ENCODE results near the gene DIP2C.
"Not testable (repeated sequence)": the region's sequence is repeated elsewhere in the genome, so short reads cannot be mapped to it uniquely, and the experiment has no call there.

Gene DIP2C

DNA sequence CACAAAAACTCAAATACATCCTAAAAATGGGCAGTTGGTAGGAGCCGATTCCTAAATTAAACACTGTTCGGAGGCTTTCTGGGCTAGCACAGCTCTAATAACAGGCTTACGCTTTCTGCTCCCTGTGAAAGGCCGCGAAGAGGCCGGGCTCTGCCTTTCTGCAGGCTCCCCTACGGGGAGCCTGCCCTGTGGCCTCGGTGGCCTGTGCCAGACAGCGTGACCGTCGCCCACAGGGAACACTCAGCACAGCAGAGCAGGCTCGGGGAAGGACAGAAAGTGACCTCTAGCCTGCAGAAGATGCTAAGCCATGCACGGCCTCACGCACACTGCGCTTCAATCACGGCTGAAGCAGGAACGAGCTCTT, 64.2 kb downstream of the DIP2C start:
- no peak for DNase-seq

DNA sequence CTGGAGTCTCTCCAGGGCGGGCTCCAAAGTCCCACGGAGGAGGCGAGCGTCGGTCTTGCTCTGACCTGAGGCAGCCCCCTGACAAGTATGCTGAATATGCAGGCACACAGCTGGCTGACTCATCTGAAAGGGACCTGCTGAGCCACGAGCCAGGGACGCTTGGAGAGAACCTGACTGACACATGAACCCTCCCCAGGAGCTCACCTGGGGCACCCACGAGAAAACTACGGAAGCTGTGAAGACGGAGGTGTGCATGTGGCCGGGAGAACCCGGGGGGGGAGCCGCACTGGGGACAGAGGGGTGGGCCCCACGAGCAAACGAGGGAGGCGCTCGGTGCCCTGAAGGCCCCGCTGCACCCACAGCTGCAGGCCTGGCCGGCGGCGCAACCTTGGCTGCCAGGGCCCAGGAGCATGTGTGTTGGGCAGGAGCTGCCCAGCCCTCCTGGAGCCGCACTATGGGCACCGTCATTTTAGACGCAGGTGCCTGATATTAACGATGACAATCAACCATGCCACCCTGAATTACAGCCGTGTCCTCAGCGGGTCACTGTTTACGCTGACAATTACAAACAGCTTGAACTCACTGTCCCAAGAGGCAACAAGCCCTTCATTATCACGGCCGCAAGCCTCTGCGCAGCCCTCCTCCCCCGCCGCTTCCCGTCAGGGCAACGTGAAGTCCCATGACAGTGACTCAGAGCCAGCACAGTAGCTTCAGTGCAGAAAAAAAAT, 64.7 kb downstream of the DIP2C start:
- no peak for DNase-seq

DNA sequence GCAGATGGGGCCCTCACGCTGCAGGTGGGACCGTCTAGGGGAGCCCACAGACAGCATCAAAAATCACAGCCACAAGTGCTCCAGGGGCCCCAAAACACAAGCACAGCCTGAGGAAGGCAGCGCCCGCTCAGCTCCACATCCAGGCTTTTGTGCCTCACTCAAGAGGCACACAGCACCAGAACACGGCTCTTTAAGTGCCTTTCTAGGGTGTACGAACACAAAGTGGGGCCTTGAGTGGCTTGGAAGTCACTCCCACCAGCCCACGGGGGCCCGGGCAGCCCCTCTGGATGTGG, 65.2 kb downstream of the DIP2C start:
- no peak for DNase-seq

DNA sequence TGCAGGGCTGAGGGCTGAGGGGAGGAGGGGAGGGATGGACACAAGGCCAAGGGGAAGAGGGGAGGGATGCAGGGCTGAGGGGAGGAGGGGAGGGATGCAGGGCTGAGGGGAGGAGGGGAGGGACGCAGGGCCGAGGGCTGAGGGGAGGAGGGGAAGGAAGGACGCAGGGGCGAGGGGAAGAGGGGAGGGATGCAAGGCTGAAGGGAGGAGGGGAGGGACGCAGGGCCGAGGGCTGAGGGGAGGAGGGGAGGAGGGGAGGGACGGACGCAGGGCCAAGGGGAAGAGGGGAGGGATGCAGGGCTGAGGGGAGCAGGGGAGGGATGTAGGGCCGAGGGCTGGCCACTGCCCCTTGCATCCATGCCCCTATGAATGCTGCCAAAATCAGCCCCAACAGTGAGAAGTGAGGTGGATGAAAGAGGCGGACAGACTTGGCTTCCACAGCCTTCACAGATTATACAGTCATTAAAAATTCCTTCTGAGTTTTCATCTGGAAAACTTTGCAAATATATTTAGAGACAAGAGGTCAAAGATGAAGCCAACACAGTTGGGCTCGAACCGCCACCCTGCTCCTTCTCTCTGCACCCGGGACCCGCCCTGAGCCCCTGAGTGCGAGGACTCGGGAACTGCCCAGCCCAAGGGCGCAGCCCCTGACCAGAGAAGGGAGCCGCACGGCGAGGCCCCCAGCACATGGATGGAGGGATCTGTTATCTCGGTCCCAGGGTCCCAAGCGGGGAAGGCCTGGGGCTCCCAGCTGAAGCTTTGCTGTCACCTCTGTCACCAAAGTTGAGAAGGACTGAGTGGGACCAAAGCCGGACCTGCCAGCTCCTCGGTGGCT, 65.8 kb downstream of the DIP2C start:
- no peak for DNase-seq

DNA sequence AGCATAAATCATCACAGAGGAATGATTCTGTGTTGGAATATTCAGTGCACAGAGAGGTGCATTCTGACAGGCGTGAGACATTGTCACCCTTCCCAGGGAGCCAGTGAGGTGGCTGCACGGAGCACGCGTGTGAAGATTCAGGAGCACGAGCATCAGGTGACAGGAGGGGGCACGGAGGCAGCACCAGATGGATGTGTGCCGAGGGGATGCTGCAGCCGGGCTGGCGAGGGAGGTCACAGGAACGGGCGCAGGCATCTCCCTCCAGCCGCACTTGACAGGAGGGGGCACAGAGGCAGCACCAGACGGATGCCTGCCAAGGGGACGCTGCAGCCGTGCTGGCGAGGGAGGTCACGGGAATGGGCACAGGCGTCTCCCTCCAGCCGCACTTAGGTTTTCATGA, 66.5 kb downstream of the DIP2C start:
- DNase-seq: no peak

DNA sequence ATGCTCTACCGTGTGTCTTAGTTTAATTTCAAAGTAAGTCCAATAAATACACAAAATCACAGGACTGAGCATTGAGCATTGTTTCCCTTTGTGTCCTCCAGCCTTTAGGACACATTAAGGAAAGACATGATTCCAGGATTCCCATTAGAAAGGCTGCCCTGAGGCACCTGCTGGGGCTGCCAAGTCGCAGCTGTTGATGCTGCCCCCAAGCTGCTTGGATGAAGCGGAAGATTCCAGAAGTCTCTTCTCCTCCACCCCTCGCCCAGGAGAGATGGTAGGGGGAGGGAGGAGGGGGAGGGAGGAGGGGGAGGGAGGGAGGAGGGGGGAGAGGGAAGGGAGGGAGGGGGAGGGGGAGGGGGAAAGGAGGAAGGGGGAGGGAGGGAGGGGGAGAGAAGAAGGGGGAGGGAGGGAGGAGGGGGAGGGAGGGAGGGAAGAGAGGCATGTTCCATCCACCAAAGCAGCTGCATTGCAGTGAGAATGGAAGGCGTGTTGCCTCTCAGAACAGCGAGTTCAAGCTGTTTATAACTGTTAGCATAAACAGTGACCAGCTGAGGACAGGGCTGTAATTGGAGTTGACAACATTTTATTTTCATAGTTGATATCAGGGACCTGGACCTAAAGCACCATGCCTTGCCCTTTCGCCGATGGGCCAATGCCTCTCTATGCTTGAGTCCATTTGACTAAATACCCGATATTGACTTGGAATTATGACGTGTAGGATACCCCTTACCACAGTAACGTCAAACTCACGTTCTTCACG, 67.3 kb downstream of the DIP2C start:
- no peak for DNase-seq

DNA sequence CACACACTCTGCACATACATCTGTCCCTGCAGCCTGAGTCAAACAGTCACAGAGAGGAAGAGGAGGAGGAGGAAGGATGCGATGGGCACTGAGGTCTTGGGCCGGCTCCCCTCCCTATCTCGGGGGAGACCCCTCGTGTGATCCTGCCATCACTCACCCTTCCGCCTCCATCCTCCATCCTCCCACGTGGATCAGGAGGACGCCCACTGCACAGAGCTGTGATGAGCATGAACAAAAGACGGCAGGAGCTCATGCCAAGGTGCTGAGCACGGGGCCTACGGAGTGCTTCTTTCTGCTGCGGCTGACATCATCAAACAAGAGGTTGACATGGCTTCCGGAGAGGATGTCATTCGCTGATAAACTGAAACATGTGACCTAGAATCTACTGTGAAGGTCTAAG, 68.0 kb downstream of the DIP2C start:
- DNase-seq: no peak

DNA sequence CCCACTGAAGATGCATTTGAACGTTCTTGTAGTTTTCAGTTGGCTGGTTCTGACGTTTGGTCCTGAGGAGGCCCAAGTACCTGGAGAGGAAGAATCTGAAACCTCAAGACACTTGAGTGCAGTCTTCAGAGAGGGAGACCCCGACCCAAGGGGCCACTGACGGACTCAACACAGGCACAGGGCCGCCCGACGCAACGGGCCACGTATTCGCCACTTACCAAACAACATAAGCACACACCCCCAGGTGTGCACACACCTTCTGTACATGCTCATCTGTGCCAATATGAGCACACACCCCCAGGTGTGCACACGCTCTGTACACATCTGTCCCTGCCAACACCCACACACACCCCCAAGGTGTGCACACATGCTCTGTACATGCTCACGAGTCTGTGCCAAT, 68.5 kb downstream of the DIP2C start:
- no peak for DNase-seq

DNA sequence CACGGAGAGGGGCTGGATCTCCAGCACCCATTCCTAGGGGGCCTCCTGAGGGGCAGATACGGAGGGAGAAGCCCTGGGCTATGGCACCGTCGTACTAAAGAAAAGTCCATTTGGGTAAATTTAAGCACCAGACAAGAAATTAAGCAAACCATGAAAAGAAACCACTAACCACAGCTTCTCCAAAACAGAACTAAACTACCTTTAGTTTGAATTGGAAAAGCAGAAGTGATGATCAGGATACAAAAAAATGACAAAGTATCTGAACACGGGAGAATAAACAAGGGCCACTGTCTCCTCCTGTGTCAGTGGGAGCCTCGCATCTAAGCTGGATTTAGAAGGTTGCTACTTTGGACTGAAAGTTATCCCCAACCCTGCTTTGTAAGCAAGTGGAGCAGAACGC, 69.1 kb downstream of the DIP2C start:
- no peak for DNase-seq

DNA sequence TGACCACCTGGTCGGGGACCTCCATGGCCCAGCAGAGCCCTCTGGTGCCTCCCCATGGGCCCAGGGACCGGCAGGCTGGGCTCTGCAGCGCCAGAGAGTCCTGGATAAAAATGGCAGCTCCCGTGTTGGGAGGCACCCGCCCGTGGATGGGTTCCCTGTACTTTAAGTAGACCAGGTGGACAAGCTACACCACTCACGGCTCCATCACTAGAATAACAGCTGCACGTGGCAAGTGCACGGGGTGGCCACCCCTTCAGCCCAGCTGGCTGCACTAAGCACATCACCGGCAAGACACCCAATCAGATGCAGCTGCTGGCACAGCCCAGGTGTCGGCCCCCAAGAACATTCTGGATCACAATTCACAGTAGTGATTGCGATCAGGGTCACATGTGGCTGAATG, 69.8 kb downstream of the DIP2C start:
- no peak for DNase-seq

DNA sequence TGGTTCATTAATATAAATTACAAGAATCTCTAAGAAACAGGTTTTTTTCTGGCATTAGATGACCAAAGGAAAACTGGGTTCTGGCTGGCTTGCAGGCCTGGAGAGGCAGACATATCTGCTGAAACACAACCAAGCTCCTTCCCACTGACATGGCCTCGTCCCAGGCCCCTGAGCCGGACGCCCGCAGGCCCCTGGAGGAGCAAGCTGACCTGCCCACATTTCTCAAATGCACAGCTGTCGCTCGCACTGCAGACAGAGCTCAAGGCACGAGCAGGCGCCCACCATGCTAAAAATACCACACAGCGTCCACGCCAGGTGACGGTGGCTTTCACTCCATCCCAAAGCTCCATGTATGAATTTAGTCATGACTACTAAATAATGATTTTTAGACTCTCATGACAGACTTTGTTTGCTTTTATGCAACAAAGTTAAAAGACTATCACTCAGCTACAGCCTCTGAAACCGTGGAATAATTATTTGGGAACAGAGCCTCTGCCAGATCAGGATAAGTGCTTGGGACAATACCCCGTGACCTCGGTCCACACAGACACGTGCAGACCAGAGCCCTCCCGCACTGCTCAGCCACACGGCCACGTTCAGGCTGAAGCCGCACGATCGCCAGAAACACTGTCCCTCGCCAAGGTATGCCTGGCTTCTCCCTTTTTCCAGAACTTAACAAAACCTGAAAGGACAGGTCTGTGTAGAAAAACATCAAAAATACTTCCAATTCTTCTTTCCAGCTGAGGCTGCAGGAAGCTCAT, 71.1 kb downstream of the DIP2C start:
- DNase-seq: no peak

DNA sequence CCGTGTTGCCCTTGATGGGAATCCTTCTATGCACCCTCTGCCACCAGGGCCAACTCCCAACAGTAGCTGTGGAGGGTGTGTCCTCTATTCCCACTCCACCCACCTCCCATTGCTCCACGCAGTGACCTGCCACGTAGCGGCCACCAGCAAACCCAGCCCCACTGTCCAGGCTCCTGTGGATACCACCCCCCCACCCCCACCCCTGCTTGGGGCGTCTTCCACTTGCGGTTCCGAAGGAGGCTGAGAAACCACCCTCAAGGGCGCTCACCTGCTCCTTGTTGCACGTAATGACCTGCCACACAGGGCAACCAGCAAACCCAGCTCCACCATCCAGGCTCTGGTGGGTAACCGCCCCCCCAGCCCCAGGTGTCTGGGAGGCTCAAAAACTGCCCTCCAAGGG, 72.0 kb downstream of the DIP2C start:
- DNase-seq: no peak

DNA sequence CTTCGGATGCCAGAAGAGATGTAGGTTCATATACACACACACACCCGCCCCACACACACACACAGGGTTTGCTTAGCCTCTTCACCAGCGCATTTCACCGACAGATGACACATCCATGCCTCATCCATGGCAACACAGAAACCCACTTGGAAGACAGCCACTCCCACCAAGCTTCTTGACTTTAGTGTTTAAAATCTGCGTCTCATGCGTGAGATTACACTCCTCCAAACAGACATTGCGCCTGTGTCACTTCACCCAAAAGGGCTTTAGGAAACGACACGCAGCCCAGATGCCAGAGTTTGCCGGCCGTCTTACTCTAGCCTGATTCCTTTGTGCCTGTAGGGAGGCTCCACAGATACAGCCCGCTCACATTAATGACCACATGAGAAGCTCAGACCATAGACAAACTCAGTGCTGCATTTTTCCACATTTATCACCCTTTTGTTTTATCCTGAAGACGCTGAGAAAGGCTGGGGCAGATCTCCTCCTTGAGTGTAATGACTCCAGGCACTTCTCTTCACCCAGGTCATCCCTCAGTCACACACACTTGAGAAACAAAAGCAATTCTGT, 73.8 kb downstream of the DIP2C start:
- DNase-seq: no peak

DNA sequence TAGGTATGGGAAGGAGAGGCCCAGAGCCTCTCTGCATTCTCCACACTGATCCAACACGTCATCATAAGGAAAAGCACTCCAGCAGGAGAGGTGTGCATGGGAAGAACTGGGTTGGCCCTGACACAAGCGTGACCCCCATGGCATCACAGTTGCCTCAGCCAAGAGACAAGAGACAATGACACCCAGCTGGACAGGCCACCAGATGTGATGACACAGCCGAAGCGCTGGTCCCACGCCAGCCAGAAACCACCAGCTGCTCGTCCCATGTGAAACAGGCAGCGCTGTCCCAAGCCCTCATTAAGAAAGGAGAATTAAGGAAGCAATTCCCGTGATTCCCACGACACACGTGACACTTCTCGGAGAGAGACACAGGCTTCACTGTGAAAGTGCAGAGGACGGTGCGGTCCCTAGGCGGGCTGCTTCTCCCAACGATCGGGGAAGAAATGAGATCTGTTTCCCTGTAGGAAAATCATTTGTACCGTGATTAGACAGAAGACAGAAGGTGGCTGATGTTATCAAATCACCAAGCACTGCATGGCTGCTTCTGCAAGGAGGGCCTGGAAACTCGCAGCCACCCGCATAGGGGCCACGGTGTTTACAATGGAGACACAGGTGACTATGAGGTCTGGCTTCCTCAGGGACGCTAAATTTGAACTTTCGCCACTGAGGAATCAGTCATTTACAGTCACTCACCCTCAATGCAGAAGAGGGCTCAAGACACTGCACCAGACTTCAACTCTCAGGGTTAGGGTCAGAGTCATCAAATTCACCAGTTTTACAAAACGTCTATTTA, 74.5 kb downstream of the DIP2C start:
- DNase-seq: no peak

DNA sequence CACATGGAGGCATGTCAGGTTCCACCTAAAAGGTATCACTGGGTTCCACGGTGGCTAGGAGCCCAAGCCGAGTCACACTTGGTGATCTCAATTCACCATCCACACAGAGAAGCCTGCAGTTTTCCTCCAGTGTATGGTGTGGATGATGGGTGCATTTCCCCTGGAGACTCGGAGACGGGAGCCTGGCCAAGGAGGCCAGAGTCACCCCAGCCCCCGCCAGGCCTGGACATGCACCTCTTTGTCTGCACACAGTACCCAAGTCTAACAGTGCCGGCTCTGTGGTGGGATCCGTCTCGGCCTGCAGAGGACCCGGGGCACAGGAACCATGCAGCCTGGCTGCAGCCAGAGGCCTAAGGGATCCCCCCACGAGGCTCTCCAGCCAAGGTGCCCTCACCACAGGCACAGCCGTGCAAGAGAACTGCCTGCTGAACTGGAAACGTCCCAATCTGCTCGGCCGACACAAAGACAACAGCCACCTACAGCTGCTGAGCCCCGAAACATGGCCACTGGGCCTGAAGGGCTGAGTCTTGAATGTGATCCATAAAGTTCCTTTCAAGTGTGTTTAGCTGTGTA, 75.2 kb downstream of the DIP2C start:
- DNase-seq: no peak

DNA sequence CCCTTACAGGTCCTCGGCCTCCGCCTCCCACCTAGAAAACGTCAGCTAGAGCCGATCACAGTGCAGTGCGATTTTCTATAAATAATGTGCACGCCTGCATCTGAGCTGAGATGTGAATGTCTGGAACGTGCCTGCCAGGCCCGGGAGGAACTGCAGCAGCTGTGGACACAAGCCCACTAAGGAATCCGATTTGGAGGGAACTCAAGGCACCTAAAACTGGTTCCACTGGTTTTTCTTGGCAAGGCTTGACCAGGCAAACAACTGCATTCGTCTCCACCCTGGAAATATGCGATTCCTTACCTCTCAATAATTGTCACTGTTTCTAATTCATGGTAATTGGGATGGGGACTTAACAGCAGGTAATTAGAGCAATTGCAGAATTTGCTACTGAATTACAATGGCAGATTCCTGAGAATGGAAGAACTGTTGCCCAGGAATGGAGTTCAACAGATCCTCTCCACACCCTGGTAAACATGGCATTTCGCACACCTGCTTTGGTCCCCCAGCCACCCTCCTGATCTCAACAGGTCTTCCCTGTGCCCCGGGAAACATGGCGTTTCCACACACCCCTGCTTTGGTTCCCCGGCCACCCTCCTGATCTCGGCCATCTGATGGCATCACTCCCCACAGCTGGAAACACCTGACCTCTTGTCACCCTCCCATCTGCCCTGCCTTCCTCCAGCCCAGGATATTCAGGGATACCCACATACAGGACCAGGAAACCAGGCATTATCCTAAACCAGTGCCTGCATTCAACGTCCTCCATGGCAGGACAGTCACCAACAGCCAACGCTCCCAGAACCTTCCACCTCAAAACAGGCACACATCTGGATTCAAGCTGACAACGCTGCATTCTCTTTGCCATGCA, 76.0 kb downstream of the DIP2C start:
- no peak for DNase-seq

DNA sequence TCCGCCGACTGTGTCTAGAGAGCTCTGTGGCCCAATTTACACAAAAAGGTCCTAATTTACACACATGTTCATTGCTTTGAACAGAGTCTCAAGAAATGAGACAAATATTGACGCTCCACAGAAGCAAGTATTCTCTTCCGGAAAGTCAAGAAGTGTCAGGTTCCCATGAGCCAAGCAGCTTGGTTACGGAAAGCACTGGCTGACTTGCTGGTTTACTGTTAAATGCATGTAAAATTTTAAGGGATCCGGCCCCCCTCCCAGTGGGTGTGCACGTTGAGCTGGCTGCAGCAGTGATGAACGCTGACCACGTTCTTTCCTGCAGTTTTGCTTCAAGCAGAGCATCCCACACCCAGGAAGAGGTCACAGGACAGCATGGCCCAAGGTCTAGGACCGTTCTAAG, 76.8 kb downstream of the DIP2C start:
- DNase-seq: no peak

DNA sequence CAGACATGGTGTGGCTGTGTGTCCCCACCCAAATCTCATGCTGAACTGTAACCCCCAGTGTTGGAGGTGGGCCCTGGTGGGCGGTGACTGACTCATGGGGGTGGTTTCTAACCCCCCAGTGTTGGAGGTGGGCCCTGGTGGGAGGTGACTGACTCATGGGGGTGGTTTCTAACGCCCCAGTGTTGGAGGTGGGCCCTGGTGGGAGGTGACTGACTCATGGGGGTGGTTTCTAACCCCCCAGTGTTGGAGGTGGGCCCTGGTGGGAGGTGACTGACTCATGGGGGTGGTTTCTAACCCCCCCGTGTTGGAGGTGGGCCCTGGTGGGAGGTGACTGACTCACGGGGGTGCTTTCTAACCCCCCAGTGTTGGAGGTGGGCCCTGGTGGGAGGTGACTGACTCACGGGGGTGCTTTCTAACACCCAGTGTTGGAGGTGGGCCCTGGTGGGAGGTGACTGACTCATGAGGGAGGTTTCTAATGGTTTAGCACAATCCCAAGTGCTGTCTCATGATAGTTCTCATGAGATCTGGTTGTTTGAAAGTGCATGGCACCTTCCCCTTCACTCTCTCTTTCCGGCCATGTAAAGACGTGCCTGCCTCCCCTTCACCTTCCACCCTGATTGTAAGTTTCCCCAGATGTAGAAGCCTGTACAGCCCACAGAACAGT, 78.7 kb downstream of the DIP2C start:
- DNase-seq: not testable (repeated sequence)

DNA sequence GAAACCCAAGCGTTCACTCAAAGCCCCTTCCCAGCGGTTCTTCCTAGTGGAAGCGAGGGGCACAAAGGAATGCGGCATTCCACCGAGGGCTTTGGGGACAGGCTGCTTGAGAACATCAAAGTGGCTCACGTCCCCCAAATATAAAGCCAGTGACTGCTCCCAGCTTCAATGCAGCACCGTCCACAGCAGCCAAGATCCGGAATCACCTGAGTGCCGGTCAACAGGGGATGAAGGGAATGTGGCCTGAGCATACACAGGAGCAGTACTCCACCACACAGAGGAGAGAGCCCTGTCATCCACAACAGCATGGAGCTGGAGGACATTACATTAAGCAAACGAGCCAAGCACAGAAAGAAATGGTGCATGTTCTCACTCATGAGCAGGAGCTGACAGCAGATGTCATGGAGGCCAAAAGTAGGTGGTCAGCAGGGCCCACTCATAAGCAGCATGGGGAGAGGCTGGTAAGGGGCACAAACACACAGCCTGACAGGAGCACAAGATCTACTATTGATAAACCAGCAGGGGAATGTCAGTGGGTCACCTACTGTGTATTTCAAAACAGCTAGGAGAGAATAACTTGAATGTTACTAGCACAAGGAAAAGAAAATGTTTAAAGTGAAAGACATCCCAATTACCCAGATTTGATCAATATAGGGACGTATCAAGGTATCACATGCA, 79.5 kb downstream of the DIP2C start:
- DNase-seq: no peak

DNA sequence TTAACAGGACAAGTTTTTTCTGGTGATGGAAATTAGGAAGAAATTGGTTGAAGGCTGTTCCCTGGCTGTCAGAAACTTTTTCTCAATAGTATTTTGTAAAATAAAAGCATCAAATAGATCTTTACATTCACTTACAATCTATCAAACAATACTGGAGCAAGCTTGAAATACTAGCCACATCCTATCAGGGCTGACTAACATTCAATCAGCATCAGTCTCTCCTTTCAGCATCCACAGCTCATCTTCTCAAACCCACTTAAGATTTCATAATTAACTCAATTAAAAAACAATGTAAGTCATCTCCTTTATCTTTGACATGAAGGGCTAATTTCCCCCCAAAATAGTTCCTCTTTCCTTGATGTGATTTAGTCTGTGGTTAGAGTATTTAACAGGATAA, 80.2 kb downstream of the DIP2C start:
- DNase-seq: no peak

Measured in stimulated activated naive CD4-positive, alpha-beta T cell (primary cell).